CD14-positive monocyte (primary cell): ENCODE results near the gene GLS. TPM values are rescaled to one million over a fixed set of nuclear protein-coding genes. Genes with fewer than 3 reads are reported as not detected.

Experiments used
- DNase-seq, 3 donors: peaks; one replicate each; pipeline ENCODE4 v3.0.0-alpha.2; 2011 to 2022
- H2AFZ ChIP-seq: 2 replicates; pipeline ENCODE4 v1.6.0; 2012; ENCODE audit warnings: mild to moderate bottlenecking, low read depth, low read length, inconsistent platforms; ENCODE audit not compliant: insufficient read depth, poor library complexity, severe bottlenecking
- H3K27ac ChIP-seq, 2 donors: 1 replicate in 1 of 2; 2 replicates in 1 of 2; pipeline ENCODE4 v1.5.1; 2012 to 2013; ENCODE audit warnings: low read length in 2 of 2, control low read depth in 1 of 2, inconsistent platforms in 1 of 2, low read depth in 1 of 2, mild to moderate bottlenecking in 1 of 2
- H3K27me3 ChIP-seq, 2 donors: one replicate each; pipeline versions ENCODE4 v1.6.0 to v1.6.1; 2011 to 2013; ENCODE audit warnings: low read length in 2 of 2; ENCODE audit not compliant: control insufficient read depth in 2 of 2, insufficient read depth in 2 of 2
- H3K36me3 ChIP-seq, 2 donors: replicated peaks in 1 of 2; 1 replicate in 1 of 2; 2 replicates in 1 of 2; pipeline versions ENCODE4 v1.5.1 to v1.6.1; 2012 to 2013; ENCODE audit warnings: low read length in 2 of 2, control low read depth in 1 of 2, inconsistent platforms in 1 of 2, mild to moderate bottlenecking in 1 of 2; ENCODE audit not compliant: insufficient read depth in 2 of 2, control insufficient read depth in 1 of 2
- H3K4me1 ChIP-seq, 2 donors: 1 replicate in 1 of 2; 2 replicates in 1 of 2; pipeline versions ENCODE4 v1.5.1 to v1.6.1; 2012 to 2013; ENCODE audit warnings: low read length in 2 of 2, control low read depth in 1 of 2, inconsistent platforms in 1 of 2, mild to moderate bottlenecking in 1 of 2, moderate library complexity in 1 of 2; ENCODE audit not compliant: insufficient read depth in 2 of 2, control insufficient read depth in 1 of 2
- H3K4me2 ChIP-seq: replicated peaks from 2 replicates; pipeline ENCODE3; 2012; ENCODE audit warnings: low read length, moderate library complexity, mild to moderate bottlenecking; ENCODE audit not compliant: poor library complexity, severe bottlenecking; ENCODE audit errors: extremely low read depth
- H3K4me3 ChIP-seq, 3 experiments: fragments of 200-600 bp in 1 of 3; sonication (generic) in 1 of 3; replicated peaks in 1 of 3; 1 replicate in 2 of 3; 2 replicates in 1 of 3; pipeline ENCODE4 v1.5.1; 2011 to 2013; ENCODE audit warnings: low read length in 3 of 3, mild to moderate bottlenecking in 3 of 3, control low read depth in 2 of 3, low read depth in 2 of 3, inconsistent platforms in 1 of 3, moderate library complexity in 1 of 3
- H3K79me2 ChIP-seq: 2 replicates; pipeline ENCODE4 v1.6.0; 2012; ENCODE audit warnings: mild to moderate bottlenecking, control low read depth, inconsistent platforms, low read length, moderate library complexity; ENCODE audit not compliant: insufficient read depth
- H3K9ac ChIP-seq: 2 replicates; pipeline ENCODE4 v1.6.0; 2017; ENCODE audit warnings: low read length, mild to moderate bottlenecking; ENCODE audit not compliant: insufficient read depth, poor library complexity, severe bottlenecking
- H3K9me3 ChIP-seq, 2 donors: replicated peaks in 1 of 2; 1 replicate in 1 of 2; 2 replicates in 1 of 2; pipeline versions ENCODE4 v1.5.1 to v1.6.1; 2012 to 2013; ENCODE audit warnings: low read length in 2 of 2, control low read depth in 1 of 2; ENCODE audit not compliant: control insufficient read depth in 1 of 2, insufficient read depth in 1 of 2
- H4K20me1 ChIP-seq: 2 replicates; pipeline ENCODE4 v1.6.0; 2012; ENCODE audit warnings: mild to moderate bottlenecking, low read length, control low read depth, moderate library complexity; ENCODE audit not compliant: insufficient read depth
- H3K27ac Mint-ChIP-seq, 7 donors: one replicate each; pipeline ENCODE4 v1.8.0; 2020; ENCODE audit warnings: mild to moderate bottlenecking in 7 of 7, mixed read lengths in 7 of 7, moderate library complexity in 6 of 7, inconsistent platforms in 2 of 7
- H3K27me3 Mint-ChIP-seq, 3 donors: one replicate each; pipeline ENCODE4 v1.8.0; 2021 to 2022; ENCODE audit warnings: low read depth in 3 of 3, mild to moderate bottlenecking in 3 of 3, mixed read lengths in 3 of 3, moderate library complexity in 3 of 3, inconsistent platforms in 1 of 3
- H3K36me3 Mint-ChIP-seq, 2 donors: one replicate each; pipeline ENCODE4 v1.8.0; 2020; ENCODE audit warnings: mixed read lengths in 2 of 2, inconsistent platforms in 1 of 2, mild to moderate bottlenecking in 1 of 2
- H3K4me1 Mint-ChIP-seq: one replicate; pipeline ENCODE4 v1.8.0; 2020; ENCODE audit warnings: mild to moderate bottlenecking, mixed read lengths
- H3K4me3 Mint-ChIP-seq, 2 donors: one replicate each; pipeline ENCODE4 v1.8.0; 2020; ENCODE audit warnings: mild to moderate bottlenecking in 2 of 2, mixed read lengths in 2 of 2, moderate library complexity in 1 of 2
- H3K9me3 Mint-ChIP-seq, 7 donors: one replicate each; pipeline ENCODE4 v1.8.0; 2020 to 2022; ENCODE audit warnings: mixed read lengths in 7 of 7, mild to moderate bottlenecking in 6 of 7, moderate library complexity in 6 of 7, inconsistent platforms in 2 of 7
- WGBS: methylation state at CpG from one replicate; pipeline ENCODE4 v1.1.5; 2013; ENCODE audit warnings: missing lambda C conversion rate; ENCODE audit not compliant: insufficient coverage; 5-methylcytosine and 5-hydroxymethylcytosine counted together
- intact Hi-C, 2 donors: fragments of 100-400 bp; cut with micrococcal nuclease; formaldehyde crosslinking; loops; one replicate each; pipeline versions ENCODE4 v1.15.0 to v1.15.1; 2023
- polyA plus RNA-seq, 3 donors: library from polyadenylated mRNA; depleted of rRNA in 1 of 3; unstranded in 2 of 3; stranded (reverse) in 1 of 3; fragments of 300-500 nt in 2 of 3; fragments of >200 nt in 1 of 3; fragmentation: Illumina TruSeq in 2 of 3; gene quantifications; 1 replicate in 2 of 3; 2 replicates in 1 of 3; pipeline ENCODE4 v1.2.3, GENCODE V29; 2012 to 2021
- TF ChIP-seq, protein P1 (sequence below): fragments of 200-600 bp; IDR thresholded peaks from one replicate; pipeline ENCODE4 v1.8.0; 2022; ENCODE audit warnings: antibody characterized with exemption, mild to moderate bottlenecking

The GLS gene
- polyA plus RNA-seq, 3 donors = 6.0 to 29.5 (median 9.0) TPM

DNA sequence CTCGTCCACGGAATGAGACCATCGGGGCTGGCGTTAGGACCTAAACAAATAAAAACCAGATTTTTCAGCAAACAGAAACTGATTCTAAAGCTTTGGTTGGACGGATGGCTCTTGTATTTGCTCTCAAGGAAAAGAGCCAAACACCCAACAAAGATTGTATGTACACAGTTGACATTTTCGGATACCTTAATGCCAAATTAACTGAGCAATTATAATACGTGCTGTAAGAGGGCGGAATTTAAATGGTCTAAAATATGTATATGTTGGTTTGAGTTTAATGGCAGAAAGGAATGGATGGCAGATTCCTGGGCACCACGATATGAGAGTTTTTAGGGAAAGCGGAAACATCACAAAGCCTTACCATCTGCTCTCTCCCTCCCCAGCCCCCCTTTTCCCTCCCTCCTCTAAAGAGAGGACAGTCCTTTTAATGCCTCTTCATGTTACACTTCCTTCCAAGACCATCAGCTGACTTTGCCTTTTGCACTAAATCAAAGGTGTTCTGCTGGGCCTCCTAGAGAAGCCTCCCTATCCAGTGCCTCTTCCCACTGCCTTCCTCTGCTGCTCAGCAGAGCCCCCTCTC is 100.1 kb downstream of the GLS start:
- H3K27me3 ChIP-seq = no peaks in the 10 kb centered on the region
- peaks cover 94 to 97% of the 10 kb centered on the region in 2 donors for H3K36me3 Mint-ChIP-seq
- H3K36me3 ChIP-seq = peaks cover 100% of the 10 kb centered on the region in 2 donors
- DNase-seq = no peak
- intact Hi-C loops = loop anchor here in 1 of 2 donors (5.0 kb wide), 1 partner anchor 1508 kb away; no protein-coding TSS in a partner anchor
- H4K20me1 ChIP-seq = peaks cover 99% of the 10 kb centered on the region
- H3K4me1 ChIP-seq = no peaks in the 10 kb centered on the region
- H3K4me3 ChIP-seq = no peak overlapping the region
- no peak overlapping the region for H3K9ac ChIP-seq
- H3K4me3 Mint-ChIP-seq = no peak overlapping the region
- no peak overlapping the region for H2AFZ ChIP-seq
- H3K27me3 Mint-ChIP-seq = peaks cover 0 to under 1% (median 0%) of the 10 kb centered on the region in 3 donors
- H3K9me3 Mint-ChIP-seq = no peaks in the 10 kb centered on the region
- no peaks in the 10 kb centered on the region for H3K79me2 ChIP-seq
- no peaks in the 10 kb centered on the region for H3K4me1 Mint-ChIP-seq
- 57% methylated on average over 5 of the region's 10 CpGs for WGBS
- TF ChIP-seq, protein P1, sequence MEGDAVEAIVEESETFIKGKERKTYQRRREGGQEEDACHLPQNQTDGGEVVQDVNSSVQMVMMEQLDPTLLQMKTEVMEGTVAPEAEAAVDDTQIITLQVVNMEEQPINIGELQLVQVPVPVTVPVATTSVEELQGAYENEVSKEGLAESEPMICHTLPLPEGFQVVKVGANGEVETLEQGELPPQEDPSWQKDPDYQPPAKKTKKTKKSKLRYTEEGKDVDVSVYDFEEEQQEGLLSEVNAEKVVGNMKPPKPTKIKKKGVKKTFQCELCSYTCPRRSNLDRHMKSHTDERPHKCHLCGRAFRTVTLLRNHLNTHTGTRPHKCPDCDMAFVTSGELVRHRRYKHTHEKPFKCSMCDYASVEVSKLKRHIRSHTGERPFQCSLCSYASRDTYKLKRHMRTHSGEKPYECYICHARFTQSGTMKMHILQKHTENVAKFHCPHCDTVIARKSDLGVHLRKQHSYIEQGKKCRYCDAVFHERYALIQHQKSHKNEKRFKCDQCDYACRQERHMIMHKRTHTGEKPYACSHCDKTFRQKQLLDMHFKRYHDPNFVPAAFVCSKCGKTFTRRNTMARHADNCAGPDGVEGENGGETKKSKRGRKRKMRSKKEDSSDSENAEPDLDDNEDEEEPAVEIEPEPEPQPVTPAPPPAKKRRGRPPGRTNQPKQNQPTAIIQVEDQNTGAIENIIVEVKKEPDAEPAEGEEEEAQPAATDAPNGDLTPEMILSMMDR = no peak
- H3K27ac Mint-ChIP-seq = peak overlapping the region in 3 of 7 donors; percentile 13 to 84 (median 76)
- peak overlapping the region in 1 of 2 donors; percentile 39 for H3K27ac ChIP-seq
- H3K4me2 ChIP-seq = no peak overlapping the region
- no peaks in the 10 kb centered on the region for H3K9me3 ChIP-seq

- Histone ChIP-seq H3K4me2 (no peak overlapping the region), H4K20me1 (peaks cover 99% of the 10 kb centered on the region), H2AFZ (no peak overlapping the region), H3K4me1 (no peaks in the 10 kb centered on the region), H3K9me3 (no peaks in the 10 kb centered on the region), H3K36me3 (peaks cover 100% of the 10 kb centered on the region in 2 donors), H3K9ac (no peak overlapping the region), H3K27me3 (no peaks in the 10 kb centered on the region), H3K27ac (peak overlapping the region in 1 of 2 donors; percentile 39), H3K79me2 (no peaks in the 10 kb centered on the region), H3K4me3 (no peak overlapping the region)
- peaks cover 0 to 2% (median 0%) of the 10 kb centered on the region in 3 donors for H3K27me3 Mint-ChIP-seq
- H3K4me3 Mint-ChIP-seq = no peak overlapping the region
- no peak for DNase-seq
- TF ChIP-seq, protein P1 = no peak
- peak overlapping the region in 2 of 7 donors; percentile 13 to 39 for H3K27ac Mint-ChIP-seq
- H3K36me3 Mint-ChIP-seq = peaks cover 96 to 97% of the 10 kb centered on the region in 2 donors
- intact Hi-C loops = loop anchor here in 1 of 2 donors (5.0 kb wide), 1 partner anchor 1509 kb away; no protein-coding TSS in a partner anchor
- 76% methylated on average over 2 of the region's 6 CpGs for WGBS
- H3K4me1 Mint-ChIP-seq = no peaks in the 10 kb centered on the region
- no peaks in the 10 kb centered on the region for H3K9me3 Mint-ChIP-seq
Observed at GRCh38 chr2:190981333-190981732, 100.7 kb downstream of the GLS start.
